Measurements from ENCODE around the gene RILPL1. TPM values are rescaled to one million over a fixed set of nuclear protein-coding genes. Genes with fewer than 3 reads are reported as not detected.

The RILPL1 gene
- polyA plus RNA-seq, 1 donor (not counting 4 experiments of a cell fraction or from before 2014, with no cell fraction given): 17.0 TPM

DNA sequence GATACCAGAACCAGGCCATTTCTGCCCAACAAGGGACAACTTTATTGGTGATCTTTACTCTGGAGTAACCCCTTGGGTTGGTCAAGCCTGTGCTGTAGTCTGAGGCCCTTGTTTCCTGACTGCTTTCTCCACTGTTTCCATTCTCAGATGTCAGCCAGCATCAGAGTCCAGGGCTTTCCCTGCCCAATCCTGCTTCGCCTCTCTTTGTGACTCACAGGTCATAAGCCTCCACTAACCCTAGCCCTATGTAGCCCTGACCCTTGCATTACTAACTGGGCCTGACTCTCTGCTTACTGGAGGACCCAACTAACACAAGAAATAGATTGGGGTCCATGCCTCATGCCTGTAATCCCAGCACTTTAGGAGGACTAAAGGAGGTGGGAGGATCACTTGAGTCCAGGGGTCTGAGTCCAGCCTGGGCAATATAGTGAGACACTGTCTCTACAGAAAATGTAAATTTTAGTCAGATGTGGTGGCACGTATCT lies 84.2 kb downstream of the RILPL1 start:
- Histone ChIP-seq H3K4me3 (ENCODE audit: control insufficient read depth in 2 of 3, extremely low read depth in 1 of 3, insufficient read depth in 2 of 3, low read depth in 1 of 3, low read length in 3 of 3) (no peak overlapping the region), H3K4me2 (ENCODE audit: control insufficient read depth, extremely low read depth, insufficient read depth, low read depth, low read length) (no peak overlapping the region), H3K36me3 (ENCODE audit: control insufficient read depth in 2 of 2, extremely low read depth in 1 of 2, insufficient read depth in 2 of 2, low read length in 2 of 2) (no peaks in the 10 kb centered on the region), H3K9me3 (ENCODE audit: control insufficient read depth, low read depth, low read length) (no peaks in the 10 kb centered on the region), H3K4me1 (ENCODE audit: control insufficient read depth, extremely low read depth, insufficient read depth, low read length) (no peaks in the 10 kb centered on the region), H3K27me3 (ENCODE audit: control insufficient read depth, extremely low read depth, insufficient read depth, low read length) (no peaks in the 10 kb centered on the region), H3K9me1 (ENCODE audit: control insufficient read depth, extremely low read depth, insufficient read depth, low read length) (no peaks in the 10 kb centered on the region), H3K9ac (ENCODE audit: control insufficient read depth, extremely low read depth, insufficient read depth, low read length) (no peak overlapping the region), H4K20me1 (ENCODE audit: control insufficient read depth, extremely low read depth, insufficient read depth, low read length) (no peaks in the 10 kb centered on the region), H3K27ac (ENCODE audit: control insufficient read depth, insufficient read depth, low read length) (no peak overlapping the region), H2AFZ (ENCODE audit: control insufficient read depth, low read length) (no peak overlapping the region), H3K79me2 (ENCODE audit: control insufficient read depth, insufficient read depth, low read length) (no peaks in the 10 kb centered on the region)
- FAIRE-seq (no peak), DNase-seq (ENCODE audit: low read depth, low spot score) (no peak)
- TF ChIP-seq EZH2 (IDR thresholded peaks at IDR 0.05; ENCODE audit: low read length) (no peak), CTCF (optimal IDR thresholded peaks at IDR 0.05 in 1 of 3, IDR thresholded peaks at IDR 0.05 in 1 of 3, conservative IDR thresholded peaks at IDR 0.05 in 1 of 3; ENCODE audit: extremely low read depth in 1 of 3, insufficient read depth in 2 of 3, low read length in 3 of 3) (no peak)
- dilution Hi-C loops (cut with MboI; ENCODE audit: extremely low pct_ligation_motif_present, low sequenced_read_pairs): no loop called here

DNA sequence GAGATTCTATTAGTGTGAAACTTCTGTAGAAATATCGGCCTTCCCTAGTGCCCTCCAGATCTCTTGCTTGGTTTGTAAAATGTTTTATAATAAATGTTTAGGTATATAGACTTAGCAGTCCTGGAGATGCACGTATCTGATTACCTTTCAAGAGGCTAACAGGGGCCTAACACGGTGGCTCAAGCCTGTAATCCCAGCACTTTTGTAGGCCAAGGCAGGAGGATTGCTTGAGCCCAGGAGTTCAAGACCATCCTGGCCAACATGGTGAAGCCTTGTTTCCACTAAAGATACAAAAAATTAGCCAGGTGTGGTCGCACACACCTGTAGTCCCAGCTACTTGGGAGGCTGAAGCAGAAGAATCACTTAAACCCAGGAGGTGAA lies 87.2 kb downstream of the RILPL1 start:
- no peaks in the 10 kb centered on the region for H3K9me3 ChIP-seq (ENCODE audit: control insufficient read depth, low read depth, low read length)
- no peak overlapping the region for H3K9ac ChIP-seq (ENCODE audit: control insufficient read depth, extremely low read depth, insufficient read depth, low read length)
- no peaks in the 10 kb centered on the region for H3K27me3 ChIP-seq (ENCODE audit: control insufficient read depth, extremely low read depth, insufficient read depth, low read length)
- DNase-seq (ENCODE audit: low read depth, low spot score) (no peak), FAIRE-seq (no peak)
- H3K9me1 ChIP-seq (ENCODE audit: control insufficient read depth, extremely low read depth, insufficient read depth, low read length): no peaks in the 10 kb centered on the region
- dilution Hi-C loops (cut with MboI; ENCODE audit: extremely low pct_ligation_motif_present, low sequenced_read_pairs): no loop called here
- no peak overlapping the region for H3K4me2 ChIP-seq (ENCODE audit: control insufficient read depth, extremely low read depth, insufficient read depth, low read depth, low read length)
- no peak overlapping the region for H3K27ac ChIP-seq (ENCODE audit: control insufficient read depth, insufficient read depth, low read length)
- no peaks in the 10 kb centered on the region for H3K4me1 ChIP-seq (ENCODE audit: control insufficient read depth, extremely low read depth, insufficient read depth, low read length)
- H3K36me3 ChIP-seq (ENCODE audit: control insufficient read depth in 2 of 2, extremely low read depth in 1 of 2, insufficient read depth in 2 of 2, low read length in 2 of 2): no peaks in the 10 kb centered on the region
- H2AFZ ChIP-seq (ENCODE audit: control insufficient read depth, low read length): peak overlapping the region; percentile 90
- no peak for TF ChIP-seq CTCF (optimal IDR thresholded peaks at IDR 0.05 in 1 of 3, IDR thresholded peaks at IDR 0.05 in 1 of 3, conservative IDR thresholded peaks at IDR 0.05 in 1 of 3; ENCODE audit: extremely low read depth in 1 of 3, insufficient read depth in 2 of 3, low read length in 3 of 3)
- no peak for TF ChIP-seq EZH2 (IDR thresholded peaks at IDR 0.05; ENCODE audit: low read length)
- H3K4me3 ChIP-seq (ENCODE audit: control insufficient read depth in 2 of 3, extremely low read depth in 1 of 3, insufficient read depth in 2 of 3, low read depth in 1 of 3, low read length in 3 of 3): no peak overlapping the region
- no peaks in the 10 kb centered on the region for H3K79me2 ChIP-seq (ENCODE audit: control insufficient read depth, insufficient read depth, low read length)
- H4K20me1 ChIP-seq (ENCODE audit: control insufficient read depth, extremely low read depth, insufficient read depth, low read length): no peaks in the 10 kb centered on the region
